ENCODE results near the gene PDE8B.

DNA sequence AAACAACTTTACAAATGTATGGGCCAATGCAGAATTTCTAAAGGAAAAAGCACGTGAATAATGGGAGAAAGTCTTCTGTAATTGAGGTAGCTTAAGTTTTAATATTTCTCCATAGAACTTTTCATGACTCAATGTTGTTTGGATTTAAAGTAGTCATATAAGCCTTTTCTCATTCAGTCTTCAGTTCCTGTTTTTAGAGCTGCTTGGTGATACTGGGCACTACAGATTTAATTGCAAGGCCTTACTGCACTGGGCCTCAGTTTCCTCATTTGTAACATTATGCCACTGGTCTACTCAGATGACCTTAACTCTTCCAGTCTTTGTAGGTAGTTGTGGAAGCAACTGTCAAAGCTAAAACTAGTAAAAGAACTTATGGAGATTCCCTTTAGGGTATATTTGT is 221.2 kb downstream of the PDE8B start:
- TF ChIP-seq, protein P1, sequence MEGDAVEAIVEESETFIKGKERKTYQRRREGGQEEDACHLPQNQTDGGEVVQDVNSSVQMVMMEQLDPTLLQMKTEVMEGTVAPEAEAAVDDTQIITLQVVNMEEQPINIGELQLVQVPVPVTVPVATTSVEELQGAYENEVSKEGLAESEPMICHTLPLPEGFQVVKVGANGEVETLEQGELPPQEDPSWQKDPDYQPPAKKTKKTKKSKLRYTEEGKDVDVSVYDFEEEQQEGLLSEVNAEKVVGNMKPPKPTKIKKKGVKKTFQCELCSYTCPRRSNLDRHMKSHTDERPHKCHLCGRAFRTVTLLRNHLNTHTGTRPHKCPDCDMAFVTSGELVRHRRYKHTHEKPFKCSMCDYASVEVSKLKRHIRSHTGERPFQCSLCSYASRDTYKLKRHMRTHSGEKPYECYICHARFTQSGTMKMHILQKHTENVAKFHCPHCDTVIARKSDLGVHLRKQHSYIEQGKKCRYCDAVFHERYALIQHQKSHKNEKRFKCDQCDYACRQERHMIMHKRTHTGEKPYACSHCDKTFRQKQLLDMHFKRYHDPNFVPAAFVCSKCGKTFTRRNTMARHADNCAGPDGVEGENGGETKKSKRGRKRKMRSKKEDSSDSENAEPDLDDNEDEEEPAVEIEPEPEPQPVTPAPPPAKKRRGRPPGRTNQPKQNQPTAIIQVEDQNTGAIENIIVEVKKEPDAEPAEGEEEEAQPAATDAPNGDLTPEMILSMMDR (IDR thresholded peaks at IDR 0.05; ENCODE audit: insufficient read depth, low read depth, low read length), result no peak
- TF ChIP-seq EZH2 (IDR thresholded peaks at IDR 0.05; ENCODE audit: insufficient read depth, low read length), result no peak
